ENCODE data around the gene INS.

INS gene

GRCh38 chr11:2143477-2143798, 17.6 kb downstream of the INS start:
- no peak for TF ChIP-seq PAX5 (IDR thresholded peaks at IDR 0.05; ENCODE audit: insufficient read depth, low read length, severe bottlenecking)
- no peak for TF ChIP-seq POU2F2 (IDR thresholded peaks at IDR 0.05; ENCODE audit: low read depth, low read length)
- TF ChIP-seq POLR2AphosphoS5 (IDR thresholded peaks at IDR 0.05; ENCODE audit: low read depth, low read length): no peak
- TF ChIP-seq POLR2A (IDR thresholded peaks at IDR 0.05; ENCODE audit: low read depth, low read length): no peak
- TF ChIP-seq TAF1 (IDR thresholded peaks at IDR 0.05; ENCODE audit: low read depth, low read length): no peak
- no peak for TF ChIP-seq SPI1 (IDR thresholded peaks at IDR 0.05; ENCODE audit: low read depth, low read length)
- DNase-seq (ENCODE audit: insufficient read length, low spot score) (no peak), FAIRE-seq (no peak)

- peak; percentile 16 for FAIRE-seq
- DNase-seq (ENCODE audit: insufficient read length, low spot score): no peak
- no peak for TF ChIP-seq POU2F2 (IDR thresholded peaks at IDR 0.05; ENCODE audit: low read depth, low read length)
- no peak for TF ChIP-seq POLR2A (IDR thresholded peaks at IDR 0.05; ENCODE audit: low read depth, low read length)
- TF ChIP-seq PAX5 (IDR thresholded peaks at IDR 0.05; ENCODE audit: insufficient read depth, low read length, severe bottlenecking): no peak
Measured at GRCh38 chr11:2142762-2143202, 18.2 kb downstream of the INS start.

- DNase-seq (ENCODE audit: insufficient read length, low spot score) (no peak), FAIRE-seq (no peak)
- TF ChIP-seq SPI1 (IDR thresholded peaks at IDR 0.05; ENCODE audit: low read depth, low read length) (no peak), PAX5 (IDR thresholded peaks at IDR 0.05; ENCODE audit: insufficient read depth, low read length, severe bottlenecking) (no peak), POLR2AphosphoS5 (IDR thresholded peaks at IDR 0.05; ENCODE audit: low read depth, low read length) (no peak), TAF1 (IDR thresholded peaks at IDR 0.05; ENCODE audit: low read depth, low read length) (no peak), POLR2A (IDR thresholded peaks at IDR 0.05; ENCODE audit: low read depth, low read length) (no peak), POU2F2 (IDR thresholded peaks at IDR 0.05; ENCODE audit: low read depth, low read length) (no peak)
Measured at GRCh38 chr11:2142300-2142759, 18.7 kb downstream of the INS start.

GRCh38 chr11:2140411-2141400, 20.3 kb downstream of the INS start:
- DNase-seq (ENCODE audit: insufficient read length, low spot score): no peak
- TF ChIP-seq TAF1 (IDR thresholded peaks at IDR 0.05; ENCODE audit: low read depth, low read length) (no peak), POU2F2 (IDR thresholded peaks at IDR 0.05; ENCODE audit: low read depth, low read length) (no peak), POLR2AphosphoS5 (IDR thresholded peaks at IDR 0.05; ENCODE audit: low read depth, low read length) (no peak), SPI1 (IDR thresholded peaks at IDR 0.05; ENCODE audit: low read depth, low read length) (no peak), PAX5 (IDR thresholded peaks at IDR 0.05; ENCODE audit: insufficient read depth, low read length, severe bottlenecking) (no peak), POLR2A (IDR thresholded peaks at IDR 0.05; ENCODE audit: low read depth, low read length) (no peak)
- no peak for FAIRE-seq

GRCh38 chr11:2139621-2140337, 21.2 kb downstream of the INS start:
- TF ChIP-seq POU2F2 (IDR thresholded peaks at IDR 0.05; ENCODE audit: low read depth, low read length): no peak
- TF ChIP-seq TAF1 (IDR thresholded peaks at IDR 0.05; ENCODE audit: low read depth, low read length): no peak
- no peak for TF ChIP-seq SPI1 (IDR thresholded peaks at IDR 0.05; ENCODE audit: low read depth, low read length)
- TF ChIP-seq POLR2AphosphoS5 (IDR thresholded peaks at IDR 0.05; ENCODE audit: low read depth, low read length): no peak
- TF ChIP-seq POLR2A (IDR thresholded peaks at IDR 0.05; ENCODE audit: low read depth, low read length): no peak
- no peak for TF ChIP-seq PAX5 (IDR thresholded peaks at IDR 0.05; ENCODE audit: insufficient read depth, low read length, severe bottlenecking)
- FAIRE-seq (no peak), DNase-seq (ENCODE audit: insufficient read length, low spot score) (no peak)

- TF ChIP-seq POLR2AphosphoS5 (IDR thresholded peaks at IDR 0.05; ENCODE audit: low read depth, low read length) (no peak), PAX5 (IDR thresholded peaks at IDR 0.05; ENCODE audit: insufficient read depth, low read length, severe bottlenecking) (no peak), SPI1 (IDR thresholded peaks at IDR 0.05; ENCODE audit: low read depth, low read length) (no peak), TAF1 (IDR thresholded peaks at IDR 0.05; ENCODE audit: low read depth, low read length) (no peak), POLR2A (IDR thresholded peaks at IDR 0.05; ENCODE audit: low read depth, low read length) (no peak), POU2F2 (IDR thresholded peaks at IDR 0.05; ENCODE audit: low read depth, low read length) (no peak)
- DNase-seq (ENCODE audit: insufficient read length, low spot score) (no peak), FAIRE-seq (no peak)
Measured at GRCh38 chr11:2139123-2139521, 21.9 kb downstream of the INS start, which contains the start of gene IGF2. Gene IGF2 (minus strand): TSS chr11:2139389. CDS start chr11:2135523, 3,866 bp downstream.

- TF ChIP-seq TAF1 (IDR thresholded peaks at IDR 0.05; ENCODE audit: low read depth, low read length): no peak
- TF ChIP-seq PAX5 (IDR thresholded peaks at IDR 0.05; ENCODE audit: insufficient read depth, low read length, severe bottlenecking): no peak
- no peak for TF ChIP-seq POLR2AphosphoS5 (IDR thresholded peaks at IDR 0.05; ENCODE audit: low read depth, low read length)
- no peak for TF ChIP-seq SPI1 (IDR thresholded peaks at IDR 0.05; ENCODE audit: low read depth, low read length)
- no peak for TF ChIP-seq POLR2A (IDR thresholded peaks at IDR 0.05; ENCODE audit: low read depth, low read length)
- no peak for FAIRE-seq
Measured at GRCh38 chr11:2138431-2139122, 22.4 kb downstream of the INS start.

GRCh38 chr11:2138068-2138430, 23.0 kb downstream of the INS start:
- no peak for TF ChIP-seq SPI1 (IDR thresholded peaks at IDR 0.05; ENCODE audit: low read depth, low read length)
- no peak for TF ChIP-seq PAX5 (IDR thresholded peaks at IDR 0.05; ENCODE audit: insufficient read depth, low read length, severe bottlenecking)
- TF ChIP-seq POU2F2 (IDR thresholded peaks at IDR 0.05; ENCODE audit: low read depth, low read length): no peak
- no peak for TF ChIP-seq POLR2A (IDR thresholded peaks at IDR 0.05; ENCODE audit: low read depth, low read length)
- TF ChIP-seq POLR2AphosphoS5 (IDR thresholded peaks at IDR 0.05; ENCODE audit: low read depth, low read length): no peak
- TF ChIP-seq TAF1 (IDR thresholded peaks at IDR 0.05; ENCODE audit: low read depth, low read length): no peak
- DNase-seq (ENCODE audit: insufficient read length, low spot score): no peak
- FAIRE-seq: no peak

More at GRCh38 chr11:2138431-2139122, 22.4 kb downstream of the INS start:
- DNase-seq (ENCODE audit: insufficient read length, low spot score): no peak

Data from GM12891 (cell line).